NB4 (cell line): ENCODE measurements around the gene LPP.

Experiments used
- DNase-seq: peaks from one replicate; pipeline ENCODE4 v3.0.0; 2010; ENCODE audit warnings: low read depth
- H3K4me3 ChIP-seq: one replicate; pipeline ENCODE4 v1.5.1; 2011; ENCODE audit warnings: mild to moderate bottlenecking, low read depth, low read length, moderate library complexity
- CTCF ChIP-seq: IDR thresholded peaks from one replicate; pipeline ENCODE4 v1.5.1; 2012; ENCODE audit warnings: low read depth, low read length
- MAX ChIP-seq: IDR thresholded peaks from 2 replicates; pipeline ENCODE4 v1.6.1; 2011; ENCODE audit warnings: low read depth, low read length
- MYC ChIP-seq: IDR thresholded peaks from 2 replicates; pipeline ENCODE4 v1.6.1; 2011; ENCODE audit warnings: low read depth, low read length
- POLR2A ChIP-seq: IDR thresholded peaks from 2 replicates; pipeline ENCODE4 v1.6.1; 2011; ENCODE audit warnings: mild to moderate bottlenecking; ENCODE audit not compliant: insufficient read length; ENCODE audit errors: extremely low read depth

LPP gene

DNA sequence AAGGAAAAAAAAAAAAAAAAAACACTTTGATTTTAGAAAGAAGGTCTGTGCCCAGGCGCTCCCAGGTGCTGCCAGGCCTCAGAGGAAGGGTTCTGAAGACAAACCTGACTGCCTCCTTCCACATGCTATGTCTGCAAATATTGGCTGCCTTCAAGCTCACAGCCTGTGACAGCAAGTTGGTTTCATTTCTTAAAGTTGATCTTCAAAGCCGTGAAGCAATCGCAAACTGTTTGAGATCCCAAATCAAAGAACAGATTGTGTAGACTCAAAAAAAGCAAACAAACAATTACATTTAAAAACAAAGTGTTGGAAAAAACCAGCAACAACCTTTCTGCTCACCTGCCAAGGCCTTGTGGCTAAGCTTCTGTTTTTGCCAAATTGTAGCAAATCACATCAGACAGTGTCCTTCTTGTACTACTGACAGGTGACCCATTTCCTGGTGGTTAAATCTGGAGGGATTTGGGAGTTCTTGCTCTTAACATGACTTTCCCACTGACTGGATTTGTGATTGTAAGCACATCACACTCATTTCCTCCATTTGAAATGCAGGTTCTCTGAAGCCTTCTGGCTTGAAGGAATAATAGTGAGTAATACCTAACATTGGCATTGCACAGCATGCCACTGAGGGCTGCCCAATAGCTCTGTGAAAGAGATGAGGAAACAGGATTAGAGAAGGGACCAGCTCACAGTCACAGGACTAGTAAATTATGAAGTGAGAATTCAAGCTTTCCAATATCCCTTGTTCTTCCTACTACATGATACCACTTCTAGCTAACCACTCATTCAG, 502.4 kb downstream of the LPP start:
- no peak overlapping the region for H3K4me3 ChIP-seq
- TF ChIP-seq MAX: no peak
- TF ChIP-seq CTCF: no peak
- no peak for TF ChIP-seq POLR2A
- TF ChIP-seq MYC: no peak
- DNase-seq: no peak

DNA sequence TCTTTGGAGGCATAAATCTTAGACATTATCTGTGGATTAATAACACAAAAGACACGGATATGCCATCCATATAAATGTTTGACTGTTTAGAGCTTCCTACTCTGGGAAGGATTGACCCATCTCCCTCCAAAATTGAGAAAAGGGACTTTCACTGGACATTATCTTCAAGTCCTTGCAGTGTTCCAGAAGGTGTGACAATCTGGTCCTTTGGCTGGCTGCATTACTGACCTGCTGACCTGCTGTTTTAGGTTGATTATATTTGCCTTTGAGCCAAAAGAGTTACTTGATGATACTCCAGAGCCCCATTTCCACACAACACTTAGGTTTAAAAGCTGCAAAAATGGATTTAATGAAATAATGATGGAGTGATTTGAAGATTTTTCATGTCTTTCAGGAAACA, 504.6 kb downstream of the LPP start:
- no peak for DNase-seq
- no peak overlapping the region for H3K4me3 ChIP-seq
- no peak for TF ChIP-seq POLR2A
- no peak for TF ChIP-seq CTCF
- no peak for TF ChIP-seq MAX
- TF ChIP-seq MYC: no peak

- TF ChIP-seq CTCF (no peak), MYC (no peak), POLR2A (no peak), MAX (no peak)
- no peak for DNase-seq
- no peak overlapping the region for H3K4me3 ChIP-seq
These were observed 505.6 kb downstream of the LPP start for GRCh38 chr3:188659449-188660090.

DNA sequence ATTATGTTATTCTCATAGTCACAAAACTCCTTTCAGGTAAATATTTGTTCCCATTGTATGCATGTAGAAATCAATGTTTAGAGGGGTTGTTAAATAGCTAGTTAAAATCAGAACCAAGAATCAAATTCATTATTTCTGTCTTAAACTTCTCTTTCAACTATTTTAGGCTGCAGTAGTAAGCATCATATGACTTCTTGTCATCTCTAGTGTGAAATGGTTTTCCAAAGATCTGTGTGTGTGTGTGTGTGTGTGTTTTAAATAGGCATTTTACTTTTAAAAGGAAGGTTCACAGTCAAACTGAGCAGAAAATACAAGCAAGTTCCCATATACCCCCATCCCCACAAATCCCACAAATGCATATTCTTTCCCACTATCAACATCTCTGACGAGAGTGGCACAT, 506.5 kb downstream of the LPP start:
- no peak for TF ChIP-seq CTCF
- no peak for TF ChIP-seq POLR2A
- TF ChIP-seq MYC: no peak
- no peak for TF ChIP-seq MAX
- no peak overlapping the region for H3K4me3 ChIP-seq
- no peak for DNase-seq

GRCh38 chr3:188661806-188662205, 507.8 kb downstream of the LPP start:
- no peak for DNase-seq
- TF ChIP-seq MAX (no peak), MYC (no peak), POLR2A (no peak), CTCF (no peak)
- no peak overlapping the region for H3K4me3 ChIP-seq
